Epithelial cell of proximal tubule (primary cell): ENCODE results near the gene ZNF865. TPM values are rescaled to one million over a fixed set of nuclear protein-coding genes. Genes with fewer than 3 reads are reported as not detected.
A peak's percentile ranks its signal among the peaks of the same experiment; 100 is the strongest.

ENCODE experiments used
- DNase-seq: peaks from one replicate; pipeline ENCODE4 v3.0.0-alpha.2; 2011; ENCODE audit warnings: low read depth
- H3K4me3 ChIP-seq: 2 replicates; pipeline ENCODE4 v1.5.1; 2011; ENCODE audit warnings: low read depth, mild to moderate bottlenecking, low read length
- CTCF ChIP-seq: conservative IDR thresholded peaks from 2 replicates; pipeline ENCODE4 v1.5.1; 2012; ENCODE audit warnings: low read depth, mild to moderate bottlenecking, low read length
- total RNA-seq: library from RNA; depleted of rRNA; stranded (reverse); fragments of >200 nt; gene quantifications from 2 replicates; pipeline ENCODE4 v1.2.3, GENCODE V29; 2015

The ZNF865 gene
- total RNA-seq, 1 donor from 2014 or later: 6.2 TPM

- no peak overlapping the region for H3K4me3 ChIP-seq
- no peak for DNase-seq
- no peak for TF ChIP-seq CTCF
These were observed 16.3 kb downstream of the ZNF865 start for GRCh38 chr19:55621673-55622231.

GRCh38 chr19:55622242-55622969, 17.0 kb downstream of the ZNF865 start:
- H3K4me3 ChIP-seq: no peak overlapping the region
- no peak for DNase-seq
- no peak for TF ChIP-seq CTCF

- TF ChIP-seq CTCF: no peak
- H3K4me3 ChIP-seq: no peak overlapping the region
- no peak for DNase-seq
These were observed 17.7 kb downstream of the ZNF865 start for GRCh38 chr19:55623130-55623529.

GRCh38 chr19:55623561-55623960, 18.1 kb downstream of the ZNF865 start:
- DNase-seq: no peak
- peak overlapping the region; percentile 18 for H3K4me3 ChIP-seq
- no peak for TF ChIP-seq CTCF

GRCh38 chr19:55624109-55625003, 18.9 kb downstream of the ZNF865 start, which contains the start of gene ZNF784:
TSS of gene ZNF784 (minus strand) at chr19:55624566. CDS start at chr19:55624561, 5 bp downstream.
- no peak for TF ChIP-seq CTCF
- peak within 1 kb of the TSS; percentile 71 for H3K4me3 ChIP-seq
- no peak for DNase-seq

- no peak for TF ChIP-seq CTCF
- DNase-seq: no peak
- peak overlapping the region; percentile 71 for H3K4me3 ChIP-seq
These were observed 19.5 kb downstream of the ZNF865 start for GRCh38 chr19:55625004-55625326.
